Stomach (tissue), 4 donors: Measurements from ENCODE around the gene BBS10.
"Not testable (repeated sequence)": the region's sequence is repeated elsewhere in the genome, so short reads cannot be mapped to it uniquely, and the experiment has no call there.

ENCODE experiments used
- CTCF ChIP-seq, 7 experiments: fragments of 450-650 bp in 4 of 7; fragments of 200-600 bp in 3 of 7; sonication (generic) in 3 of 7; IDR thresholded peaks; one replicate each; pipeline ENCODE4 v1.5.1; 2016 to 2019; ENCODE audit warnings: antibody characterized with exemption in 7 of 7, control low read depth in 2 of 7, mild to moderate bottlenecking in 1 of 7
- POLR2A ChIP-seq, 4 donors: fragments of 450-650 bp; IDR thresholded peaks; one replicate each; pipeline ENCODE4 v1.6.1; 2016; ENCODE audit warnings: antibody characterized with exemption in 4 of 4, control low read depth in 2 of 4, mild to moderate bottlenecking in 1 of 4, moderate library complexity in 1 of 4

GRCh38 chr12:76376876-76377275, 28.7 kb upstream of the BBS10 start:
- TF ChIP-seq POLR2A, CTCF (IDR thresholded peaks at IDR 0.05): not testable (repeated sequence)
